T-helper 2 cell (primary cell): ENCODE measurements around the gene GPR37L1.
"Not testable (repeated sequence)": the region's sequence is repeated elsewhere in the genome, so short reads cannot be mapped to it uniquely, and the experiment has no call there.

Source experiments
- DNase-seq, 5 experiments: peaks; one replicate each; pipeline versions ENCODE4 v3.0.0 to v3.0.0-alpha.2; 2012 to 2022

The GPR37L1 gene

DNA sequence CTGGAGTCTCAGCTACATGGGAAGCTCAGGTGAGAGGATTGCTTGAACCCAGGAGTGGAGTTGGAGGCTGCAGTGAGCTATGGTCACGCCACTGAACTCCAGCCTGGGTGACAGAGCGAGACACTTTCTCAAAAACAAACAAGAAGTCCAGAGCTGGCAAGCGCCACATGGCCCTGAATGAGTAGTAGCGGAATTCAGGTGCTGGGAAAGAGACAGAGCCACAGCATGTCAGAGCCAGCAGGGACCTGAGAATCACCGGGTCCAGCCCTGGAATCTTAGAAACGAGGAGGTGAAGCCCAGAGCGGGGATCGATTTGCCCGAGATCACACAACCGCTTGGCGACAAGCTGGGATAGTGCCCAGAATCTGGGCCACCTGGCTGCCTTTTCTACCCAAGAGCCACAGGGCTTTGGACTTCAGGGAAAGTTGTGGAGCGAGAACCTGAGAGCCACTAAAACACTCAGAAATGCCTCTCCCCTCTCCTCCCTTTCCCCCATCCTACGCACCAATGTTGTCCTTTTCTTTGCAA lies 12.0 kb downstream of the GPR37L1 start:
- DNase-seq, result no peak

DNA sequence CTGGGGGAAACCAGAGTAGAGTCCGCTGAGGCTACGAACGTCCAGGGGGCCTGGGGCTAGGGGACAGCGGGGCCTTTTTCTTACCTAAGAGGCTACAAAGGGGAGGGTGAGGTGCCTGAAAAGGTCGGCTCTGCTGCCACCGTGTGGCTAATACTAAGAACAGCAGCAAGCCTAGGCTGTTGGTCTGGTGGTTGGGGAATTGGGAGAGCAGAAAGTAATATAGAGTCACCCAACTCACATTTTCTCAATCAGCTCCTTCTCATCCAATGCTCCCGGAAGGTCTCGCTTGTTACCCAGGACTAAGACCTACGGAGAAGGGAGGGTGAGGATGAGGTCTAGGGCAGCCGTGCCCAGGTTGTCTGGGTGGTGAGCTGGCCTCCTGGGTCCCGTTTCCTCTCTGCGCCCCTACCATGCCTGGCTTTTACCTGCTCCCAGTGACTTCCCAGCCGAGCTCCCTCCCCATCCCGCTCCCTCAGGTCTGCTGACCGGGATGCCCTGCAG lies 12.6 kb downstream of the GPR37L1 start:
- peak in 4 of 5 experiments; percentile 17 to 60 (median 24) for DNase-seq

DNA sequence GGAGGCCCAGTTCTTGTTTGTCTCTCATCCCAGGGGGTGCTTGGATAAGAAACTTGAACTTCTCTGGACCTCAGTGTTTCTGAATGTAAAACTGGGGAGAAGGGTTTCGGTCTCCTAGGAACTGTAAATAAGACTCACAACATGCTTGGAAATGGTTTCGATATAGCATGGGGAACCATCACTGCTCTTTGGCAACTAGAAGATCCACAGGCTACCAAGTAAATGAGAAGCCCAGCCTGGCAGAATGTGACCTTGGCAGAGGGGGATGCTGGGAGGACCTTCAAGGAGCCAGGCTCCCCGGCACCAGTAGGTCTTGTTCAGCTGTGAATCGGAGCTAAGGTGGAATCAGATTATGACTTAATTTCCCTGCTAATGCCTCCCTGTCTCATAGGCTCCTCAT lies 18.1 kb downstream of the GPR37L1 start:
- DNase-seq, result no peak

DNA sequence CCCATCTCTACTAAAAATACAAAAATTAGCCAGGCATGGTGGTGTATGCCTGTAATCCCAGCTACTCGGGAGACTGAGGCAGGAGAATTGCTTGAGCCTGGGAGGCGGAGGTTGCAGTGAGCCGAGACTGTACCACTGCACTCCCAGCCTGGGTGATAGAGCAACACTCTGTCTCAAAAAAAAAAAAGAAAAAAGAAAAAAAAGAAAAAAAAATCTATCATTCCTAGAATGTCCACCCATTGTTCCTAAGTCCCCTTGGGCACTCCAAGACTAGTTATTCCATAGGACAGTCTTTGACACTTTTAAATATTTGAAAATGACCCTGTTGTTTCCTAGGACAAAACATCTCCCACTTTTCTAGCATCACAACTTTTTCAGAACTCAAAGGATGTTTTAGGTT lies 18.8 kb downstream of the GPR37L1 start:
- not testable (repeated sequence) for DNase-seq

DNA sequence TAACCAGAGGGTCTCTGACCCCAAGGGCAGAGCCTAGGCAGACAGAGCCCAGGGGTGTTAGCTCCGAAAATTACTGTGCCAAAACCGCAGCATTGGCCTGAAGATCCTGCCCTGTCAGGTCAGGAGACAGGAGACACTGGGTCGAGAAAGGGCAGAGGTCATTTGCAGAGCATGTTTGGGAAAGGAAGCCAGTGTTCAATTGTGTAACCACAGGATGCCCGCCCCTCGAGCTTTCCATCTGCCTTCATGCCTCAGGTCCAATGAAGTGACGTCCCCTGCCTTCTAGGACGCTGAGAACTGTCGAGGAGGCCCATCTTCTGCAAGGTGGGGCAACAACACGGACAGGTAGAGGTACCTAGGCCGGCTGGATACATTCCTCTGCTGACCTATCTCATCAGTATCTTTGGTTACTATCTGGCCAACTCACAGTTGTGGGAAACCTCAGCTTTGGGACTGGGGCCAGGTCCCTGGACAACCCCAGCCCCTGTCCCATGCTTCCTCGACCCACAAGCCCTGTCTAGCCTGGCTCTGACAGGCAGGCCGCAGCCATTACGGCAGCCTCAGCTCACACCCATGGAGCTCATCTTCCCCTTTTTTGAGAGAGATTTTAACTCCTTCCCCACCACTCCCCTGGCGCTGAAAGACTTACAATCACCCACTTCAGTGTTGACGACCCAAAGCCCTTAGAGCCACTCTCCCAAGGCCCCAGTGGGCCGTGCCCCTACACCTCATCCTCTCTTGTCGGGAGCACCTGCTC lies 20.5 kb downstream of the GPR37L1 start:
- peak in 1 of 5 experiments; percentile 36 for DNase-seq

DNA sequence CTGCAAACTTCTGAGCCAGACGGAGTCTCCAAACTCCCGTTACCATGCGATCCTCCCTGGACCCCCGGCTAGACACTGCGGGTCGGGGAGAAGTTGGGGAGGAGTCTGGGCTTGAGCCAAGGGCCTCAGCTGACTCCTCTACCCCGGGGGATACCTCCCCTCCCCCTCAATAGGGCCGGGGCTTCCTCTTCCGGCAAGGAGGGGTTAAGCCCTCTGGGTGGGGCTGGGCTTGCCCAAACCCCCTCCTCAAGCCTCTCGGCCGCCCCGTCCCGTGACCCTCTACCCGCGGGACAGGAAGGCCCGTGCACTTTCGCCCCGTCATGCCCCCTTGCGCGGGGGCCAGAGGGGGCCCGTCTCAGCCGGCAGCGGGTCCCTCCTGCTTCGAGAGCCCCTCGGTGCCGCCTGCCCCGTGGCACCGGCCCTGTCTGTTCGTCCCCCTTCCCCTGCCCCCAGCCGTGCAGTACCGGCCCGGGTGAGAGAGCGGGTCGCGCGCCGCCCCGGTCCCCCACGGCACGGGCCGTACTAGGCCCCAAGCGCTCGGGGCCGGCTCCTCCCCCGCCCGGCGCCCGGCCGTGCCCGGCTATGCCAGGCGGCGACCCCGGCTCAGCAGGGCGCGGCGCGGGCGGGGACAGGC lies 21.2 kb downstream of the GPR37L1 start:
- peak in 1 of 5 experiments; percentile 52 for DNase-seq

DNA sequence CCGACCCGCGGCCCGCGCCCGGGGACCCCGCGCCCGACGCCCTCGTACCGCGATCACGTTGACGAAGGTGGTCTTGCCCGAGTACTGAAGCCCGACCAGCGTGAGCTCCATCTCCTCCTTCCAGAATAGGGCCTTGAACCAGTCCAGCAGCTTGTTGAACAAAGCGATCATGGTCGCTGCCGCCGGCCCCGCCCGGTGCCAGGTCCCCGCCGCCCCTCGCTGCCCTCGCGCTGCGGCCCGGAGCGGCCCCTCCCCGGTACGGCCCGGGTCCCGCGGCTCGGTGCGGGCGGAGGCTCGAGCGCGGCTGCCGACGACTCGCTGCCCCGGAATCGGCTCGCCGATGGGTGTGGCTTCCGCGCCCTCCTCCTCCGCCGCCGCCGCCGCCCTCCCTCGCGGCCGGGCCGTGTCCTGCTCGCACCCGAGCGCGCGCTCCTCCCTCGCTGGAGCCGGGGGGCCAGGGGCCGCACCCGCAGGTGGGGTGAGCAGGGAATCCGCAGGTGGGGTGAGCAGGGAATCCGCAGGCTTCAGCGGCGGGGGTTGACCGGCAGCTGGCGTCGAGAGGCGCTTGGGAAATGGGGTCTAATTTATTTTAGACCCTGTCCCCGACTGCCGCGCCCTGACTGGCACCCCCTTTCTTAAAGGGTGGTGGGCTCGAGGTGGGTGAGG lies 21.8 kb downstream of the GPR37L1 start, which contains the start of gene ARL8A:
Gene ARL8A, minus strand, starts transcription at position 336 of the 666 bp plus-strand sequence. Its CDS starts 165 bp downstream, at position 171.
- DNase-seq, result peak; percentile 51 to 78 (median 56)

DNA sequence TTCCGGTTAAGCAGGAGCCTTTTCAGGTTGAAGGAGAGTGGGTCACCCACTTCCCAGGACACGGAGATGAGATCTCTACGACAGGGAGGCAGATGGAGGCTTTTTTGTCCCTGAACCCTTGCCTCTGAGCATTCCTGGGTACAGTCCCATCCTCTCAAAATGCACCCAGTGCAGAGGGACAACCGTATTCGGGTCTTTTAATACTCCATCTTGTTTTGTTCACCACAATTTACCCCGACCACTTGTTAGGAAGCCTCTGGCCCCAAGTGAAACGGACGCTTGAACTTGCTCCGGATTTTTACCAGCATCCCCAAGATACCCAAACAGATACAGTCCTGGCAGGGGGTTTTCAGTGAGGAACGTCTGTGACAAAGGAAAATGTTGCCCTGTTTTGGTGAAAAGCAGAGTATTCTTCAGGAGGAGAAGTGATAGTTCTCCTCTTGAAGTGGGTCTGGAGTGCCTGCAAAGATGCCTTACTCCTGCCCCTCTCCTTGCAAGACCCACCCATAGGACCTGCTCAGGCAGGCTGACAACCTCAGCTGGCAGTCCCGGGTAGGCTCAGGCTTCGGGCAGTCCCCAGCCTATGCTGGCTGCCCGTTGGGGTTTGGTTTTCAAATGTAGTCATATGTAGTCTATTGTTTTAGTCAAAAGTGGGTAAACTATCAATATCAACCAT lies 22.5 kb downstream of the GPR37L1 start:
- peak in 1 of 5 experiments; percentile 67 for DNase-seq

DNA sequence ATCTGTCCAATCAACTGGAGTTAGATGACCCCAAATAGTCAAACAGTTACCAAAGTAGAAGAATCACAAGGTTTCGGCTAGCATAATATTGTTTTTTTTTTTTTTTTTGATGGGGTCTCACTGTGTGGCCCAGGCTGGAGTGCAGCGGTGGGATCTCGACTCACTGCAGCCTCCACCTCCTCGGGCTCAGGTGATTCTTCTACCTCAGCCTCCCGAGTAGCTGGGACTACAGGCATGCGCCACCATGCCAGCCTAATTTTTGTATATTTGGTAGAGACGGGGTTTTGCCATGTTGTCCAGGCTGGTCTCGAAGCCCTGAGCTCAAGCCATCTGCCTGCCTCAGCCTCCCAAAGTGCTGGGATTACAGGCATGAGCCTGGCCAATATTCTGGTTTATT lies 23.0 kb downstream of the GPR37L1 start:
- not testable (repeated sequence) for DNase-seq

DNA sequence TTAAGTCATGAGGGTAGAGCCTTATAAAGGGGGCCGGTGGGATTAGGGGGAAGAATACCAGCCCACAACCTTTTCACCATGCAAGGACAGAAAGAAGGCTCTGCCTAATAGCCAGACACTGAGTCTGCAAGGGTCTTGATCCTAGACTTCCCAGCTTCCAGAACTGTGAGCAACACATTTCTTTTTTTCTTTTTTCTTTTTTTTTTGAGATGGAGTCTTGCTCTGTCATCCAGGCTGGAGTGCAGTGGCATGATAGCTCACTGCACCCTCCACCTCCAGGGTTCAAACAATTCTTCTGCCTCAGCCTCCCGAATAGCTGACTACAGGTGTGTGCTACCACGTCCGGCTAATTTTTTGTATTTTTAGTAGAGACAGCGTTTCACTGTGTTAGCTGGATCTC lies 23.6 kb downstream of the GPR37L1 start:
- DNase-seq, result no peak

DNA sequence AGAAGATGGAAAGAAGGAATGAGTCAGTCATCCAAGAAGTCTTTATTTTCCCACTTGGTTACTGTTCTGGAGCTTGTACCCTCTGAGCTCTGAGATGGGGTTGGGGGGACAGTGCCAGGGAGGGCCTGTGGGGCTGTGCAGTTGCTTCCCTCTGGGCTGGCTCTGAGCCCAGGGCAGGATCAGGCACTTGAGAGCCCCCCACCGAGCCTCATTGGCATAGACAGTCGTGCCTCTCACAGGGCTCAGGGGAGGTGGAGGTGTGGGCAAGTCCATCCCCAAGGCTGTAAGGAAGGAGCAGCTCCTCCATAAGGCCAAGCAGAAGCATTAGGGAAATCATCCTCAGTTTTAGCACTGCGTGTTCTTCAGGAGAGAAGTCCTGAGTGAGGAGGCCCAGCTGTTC lies 24.3 kb downstream of the GPR37L1 start:
- DNase-seq, result no peak

DNA sequence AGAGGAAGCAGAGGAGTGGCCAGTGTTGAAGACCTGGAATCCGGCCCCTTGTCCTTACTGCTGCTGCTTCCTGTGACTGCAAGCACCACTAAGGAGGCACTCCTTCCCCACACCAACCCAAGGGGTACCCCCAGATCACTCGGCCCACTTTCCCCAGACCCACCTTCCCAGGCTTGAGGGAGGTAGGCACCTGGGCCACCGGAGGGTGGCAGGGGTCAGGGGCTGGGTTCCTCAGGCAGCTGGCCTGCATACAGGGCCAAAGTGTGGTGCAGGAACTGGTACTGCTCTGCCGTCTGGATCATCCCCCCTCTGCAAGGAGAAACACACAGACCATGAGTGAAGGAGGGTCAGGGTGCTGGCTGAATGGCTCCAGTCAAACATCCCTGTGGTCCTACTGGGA lies 25.7 kb downstream of the GPR37L1 start:
- DNase-seq, result no peak

DNA sequence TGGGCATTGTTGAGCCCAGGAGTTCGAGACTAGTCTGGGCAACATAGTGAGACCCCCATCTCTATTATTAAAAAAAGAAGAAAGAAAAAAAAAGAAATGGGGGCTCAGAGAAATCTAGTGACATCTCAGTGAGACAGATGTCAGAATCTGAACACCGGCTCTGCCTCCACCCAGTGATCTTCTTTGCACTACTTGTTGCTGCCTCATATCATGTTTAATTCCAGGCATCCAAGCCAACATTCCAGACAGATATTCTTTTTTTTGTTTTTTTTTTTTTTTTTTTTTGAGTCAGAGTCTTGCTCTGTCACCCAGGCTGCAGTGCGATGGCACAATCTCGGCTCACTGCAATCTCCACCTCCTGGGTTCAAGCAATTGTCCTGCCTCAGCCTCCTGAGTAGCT lies 26.8 kb downstream of the GPR37L1 start:
- DNase-seq, result no peak

DNA sequence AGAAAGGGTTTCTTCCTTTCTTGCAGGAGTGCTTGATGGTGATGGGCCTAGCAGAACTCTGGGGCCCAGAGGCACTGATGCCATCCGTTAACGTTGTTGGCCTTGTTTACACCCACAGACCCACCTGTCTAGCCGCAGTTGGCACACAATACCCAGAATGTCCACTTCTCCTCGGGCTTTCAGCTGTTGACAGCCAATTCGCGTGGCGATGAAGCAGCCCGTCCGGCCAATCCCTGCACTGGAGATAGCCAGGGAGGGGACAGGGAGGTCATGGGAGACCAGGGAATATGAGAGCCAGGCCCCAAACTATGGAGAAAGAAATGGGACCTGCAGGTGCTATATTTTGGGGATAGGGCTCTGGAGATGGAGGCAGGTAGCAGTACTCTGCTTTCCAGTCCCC lies 27.5 kb downstream of the GPR37L1 start:
- DNase-seq, result no peak

DNA sequence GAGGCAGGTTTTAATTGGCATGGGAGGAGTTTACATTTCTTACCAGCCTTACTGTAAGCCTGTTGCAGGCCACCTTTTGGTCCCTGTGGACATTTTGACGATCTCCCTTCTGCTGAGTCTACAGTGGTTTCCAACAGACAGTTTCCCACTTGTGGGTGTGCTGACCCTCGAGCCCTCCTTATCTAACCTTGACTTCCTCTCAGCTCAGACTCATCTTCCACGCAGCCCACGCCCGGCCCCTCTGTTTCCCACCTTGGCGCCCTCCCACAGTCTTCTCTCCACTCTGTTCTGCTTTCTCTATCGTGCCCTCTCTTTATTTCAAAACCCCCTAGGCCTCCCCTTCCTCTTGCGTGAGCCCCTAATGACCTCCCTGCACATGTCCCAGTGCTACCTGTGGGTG lies 27.9 kb downstream of the GPR37L1 start:
- no peak for DNase-seq

DNA sequence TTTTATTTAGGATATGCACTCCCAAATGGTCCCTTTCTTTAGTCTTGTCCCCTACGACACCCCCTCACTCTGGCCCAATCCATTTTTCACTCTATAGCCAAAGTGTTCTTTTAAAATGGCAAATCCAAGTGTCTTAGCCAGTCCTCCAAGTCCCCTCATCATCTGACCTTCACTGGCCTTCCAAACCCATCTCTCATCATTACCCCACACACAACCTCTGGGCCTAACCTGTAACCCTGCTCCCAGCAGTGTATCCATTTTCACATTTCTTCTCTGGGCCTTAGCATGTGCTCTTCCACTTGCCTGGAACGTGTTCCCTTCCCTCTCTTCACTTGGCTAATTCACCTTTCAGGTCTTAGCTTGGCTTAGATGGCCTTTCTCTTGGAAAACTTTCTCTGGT lies 28.3 kb downstream of the GPR37L1 start:
- no peak for DNase-seq

DNA sequence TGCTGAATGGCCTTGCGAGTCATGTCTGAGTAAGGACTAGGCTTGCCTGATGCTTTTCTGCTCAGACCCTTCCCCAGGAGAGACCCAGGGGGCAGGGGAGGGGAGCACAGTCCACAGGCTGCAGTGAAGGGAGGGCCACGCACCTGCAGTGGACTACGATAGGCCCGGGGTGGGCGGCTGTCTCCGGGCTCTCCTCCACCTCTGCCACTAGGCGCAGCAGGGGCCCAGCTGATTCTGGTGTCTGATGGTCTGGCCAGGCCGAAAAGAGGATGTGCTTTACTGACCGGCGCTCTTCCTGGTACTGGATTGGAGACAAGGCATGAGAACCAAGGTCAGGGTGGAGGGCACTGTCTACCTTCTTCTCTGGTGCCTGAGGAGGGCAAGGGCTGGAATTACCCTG lies 29.7 kb downstream of the GPR37L1 start:
- no peak for DNase-seq

DNA sequence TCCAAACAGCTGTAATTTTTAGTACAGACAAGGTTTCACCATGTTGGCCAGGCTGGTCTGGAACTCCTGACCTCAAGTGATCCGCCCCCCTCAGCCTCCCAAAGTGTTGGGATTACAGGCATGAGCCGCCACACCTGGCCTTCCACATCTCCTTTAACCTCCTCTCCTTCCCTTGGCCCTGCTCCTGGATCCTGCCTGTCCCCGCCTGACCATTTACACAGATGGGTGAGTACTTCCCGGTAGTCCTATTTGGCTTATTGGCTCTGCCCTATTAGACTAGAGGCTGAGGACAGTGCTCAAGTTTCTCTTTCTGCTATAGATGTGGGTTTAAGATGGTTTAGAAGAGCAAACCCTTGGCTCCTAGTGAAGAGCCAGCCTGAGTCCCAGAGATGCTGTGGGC lies 30.6 kb downstream of the GPR37L1 start:
- DNase-seq, result no peak

DNA sequence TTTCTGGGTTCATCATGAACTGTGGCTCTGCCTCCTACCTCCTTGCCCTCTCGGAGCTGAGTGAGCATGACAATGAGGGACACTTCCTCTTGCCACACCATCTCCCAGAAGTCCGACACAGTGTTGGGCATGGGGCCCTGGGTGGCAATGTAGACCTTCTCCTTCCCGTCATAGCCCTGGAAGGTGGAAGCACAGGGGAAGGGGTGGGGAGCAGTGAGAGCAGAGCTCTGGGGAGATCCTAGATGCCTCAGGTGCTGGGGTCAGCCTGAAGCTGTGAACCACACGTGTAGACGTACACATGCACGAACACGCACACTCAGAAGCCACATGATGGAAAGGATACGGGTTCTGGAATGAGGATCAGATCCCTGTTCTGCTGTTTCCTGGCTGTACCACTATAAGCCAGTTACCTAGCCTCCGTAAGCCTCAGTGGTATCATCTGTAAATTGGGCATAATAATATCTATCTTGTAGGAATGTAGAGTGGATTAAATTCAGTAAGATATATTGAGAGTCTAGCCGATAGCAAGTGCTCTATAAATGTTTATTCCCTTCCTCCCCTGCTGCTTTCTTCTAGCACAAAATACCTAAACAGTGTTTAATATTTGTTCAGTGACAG lies 31.5 kb downstream of the GPR37L1 start:
- DNase-seq, result no peak

DNA sequence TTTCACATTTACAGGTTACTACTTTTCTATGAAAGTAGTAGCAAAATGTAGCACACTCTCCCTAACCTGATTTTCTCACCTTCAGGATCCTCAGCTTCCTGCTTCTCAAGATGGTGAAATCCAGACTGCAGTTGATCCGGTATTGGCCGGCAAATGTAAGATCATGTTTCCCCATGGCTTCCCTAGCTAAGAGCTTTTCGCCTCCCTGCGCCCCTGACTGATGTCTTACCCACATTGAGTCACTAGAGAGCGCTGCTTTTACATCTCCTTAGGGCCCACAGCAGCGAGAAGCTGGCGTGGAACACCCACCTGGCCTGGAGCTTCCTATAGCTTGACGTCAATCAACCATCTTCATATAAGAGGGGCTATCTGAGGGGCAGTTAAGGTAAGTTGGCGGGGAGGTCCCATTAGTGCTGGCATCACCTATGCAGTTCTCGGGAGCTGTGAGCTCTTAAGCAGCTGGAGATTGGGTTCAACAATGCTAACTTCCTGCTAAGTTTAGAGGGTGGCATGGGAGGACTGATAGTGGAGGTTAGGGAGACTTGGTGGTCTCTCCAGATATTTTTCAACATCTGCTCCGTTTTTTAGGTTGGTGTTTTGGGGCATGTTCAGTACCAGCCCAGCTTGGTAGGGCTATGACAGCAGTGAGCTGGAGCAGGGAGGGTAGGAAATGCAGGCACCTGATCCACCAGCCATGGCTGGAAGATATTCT lies 32.2 kb downstream of the GPR37L1 start:
- peak in 2 of 5 experiments; percentile 42 to 77 for DNase-seq

DNA sequence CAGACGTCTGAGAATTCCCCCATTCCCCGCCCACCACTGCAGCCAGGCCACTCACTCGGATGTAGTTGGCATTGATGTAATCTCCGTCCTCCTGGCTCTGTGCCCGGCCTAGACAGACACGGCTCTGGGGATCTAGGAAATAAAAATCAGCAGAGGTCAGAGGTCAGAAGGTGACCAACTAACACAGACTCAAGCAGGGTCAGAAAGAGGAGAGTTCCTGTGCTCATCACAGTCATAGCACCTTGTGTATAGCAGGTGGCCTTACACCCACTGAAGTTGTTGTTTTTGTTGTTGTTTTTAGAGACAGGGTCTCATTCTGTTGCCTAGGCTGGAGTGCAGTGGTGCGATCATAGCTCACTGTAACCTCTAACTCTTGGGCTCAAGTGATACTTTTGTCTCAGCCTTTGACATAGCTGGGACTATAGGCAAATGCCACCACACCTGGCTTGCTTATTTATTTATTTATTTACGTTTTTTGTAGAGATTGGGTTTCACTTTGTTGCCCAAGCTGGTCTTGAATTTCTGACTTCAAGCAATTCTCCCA lies 32.8 kb downstream of the GPR37L1 start:
- peak in 1 of 5 experiments; percentile 24 for DNase-seq
